Adipocyte (in vitro differentiated cells): Measurements from ENCODE around the gene ATP6V1C2.
"Not testable (repeated sequence)": the region's sequence is repeated elsewhere in the genome, so short reads cannot be mapped to it uniquely, and the experiment has no call there.

Experiments used
- DNase-seq: peaks from one replicate; pipeline ENCODE4 v3.0.0-alpha.2; 2015; ENCODE audit warnings: low read depth
- H3K27me3 ChIP-seq: replicated peaks from 2 replicates; pipeline ENCODE4 v1.7.0; 2013; ENCODE audit warnings: mild to moderate bottlenecking, low read length, moderate library complexity; ENCODE audit not compliant: control insufficient read depth, insufficient read depth
- H3K36me3 ChIP-seq: 2 replicates; pipeline ENCODE4 v1.7.0; 2013; ENCODE audit warnings: low read length, mild to moderate bottlenecking, moderate library complexity; ENCODE audit not compliant: control insufficient read depth, insufficient read depth, severe bottlenecking
- H3K4me1 ChIP-seq: 2 replicates; pipeline ENCODE4 v1.7.0; 2013; ENCODE audit warnings: mild to moderate bottlenecking, low read length, moderate library complexity; ENCODE audit not compliant: control insufficient read depth, insufficient read depth
- H3K4me3 ChIP-seq: 2 replicates; pipeline ENCODE4 v1.7.0; 2013; ENCODE audit warnings: mild to moderate bottlenecking, low read length, moderate library complexity
- H3K9ac ChIP-seq: 2 replicates; pipeline ENCODE4 v1.7.0; 2013; ENCODE audit warnings: mild to moderate bottlenecking, low read length, moderate library complexity
- H3K9me3 ChIP-seq: 2 replicates; pipeline ENCODE4 v1.7.0; 2013; ENCODE audit warnings: mild to moderate bottlenecking, low read length, moderate library complexity; ENCODE audit not compliant: control insufficient read depth

Gene ATP6V1C2

DNA sequence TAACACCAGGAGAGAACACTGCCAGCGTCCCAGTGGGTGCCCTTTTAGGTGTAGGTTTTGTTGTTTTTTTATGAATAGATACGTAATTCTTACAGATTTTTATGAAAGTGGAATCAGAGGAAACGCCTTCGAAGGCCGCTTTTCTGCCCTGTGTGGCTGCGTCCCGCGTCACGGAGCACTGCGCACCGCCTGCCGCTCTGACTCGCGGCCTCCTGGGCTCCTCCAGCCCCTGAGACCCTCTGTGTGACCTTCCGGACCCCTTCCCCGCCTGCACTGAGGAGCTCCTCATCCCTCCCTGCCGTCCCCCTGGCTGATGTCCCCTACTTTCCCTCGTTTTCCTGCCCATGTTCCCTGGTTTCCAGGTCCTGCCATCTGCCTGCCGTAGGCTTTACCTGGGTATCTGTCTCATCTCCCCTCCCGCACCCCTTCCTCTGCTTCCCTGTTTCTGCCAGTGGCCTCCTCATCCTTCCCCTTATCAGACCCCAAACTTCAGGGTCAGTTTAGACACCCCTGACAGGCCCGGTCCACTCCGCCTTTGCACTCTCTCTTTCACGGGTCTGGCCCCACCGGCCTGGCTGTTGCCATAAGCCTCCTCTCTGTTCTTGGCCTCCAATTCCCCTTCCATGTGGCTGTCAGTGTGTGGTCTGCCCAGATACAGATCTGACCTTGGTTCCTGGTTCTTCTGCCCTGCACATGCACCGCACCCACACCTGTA is 58.5 kb downstream of the ATP6V1C2 start:
- DNase-seq: no peak
- no peaks in the 10 kb centered on the region for H3K27me3 ChIP-seq
- H3K9ac ChIP-seq: no peak overlapping the region

DNA sequence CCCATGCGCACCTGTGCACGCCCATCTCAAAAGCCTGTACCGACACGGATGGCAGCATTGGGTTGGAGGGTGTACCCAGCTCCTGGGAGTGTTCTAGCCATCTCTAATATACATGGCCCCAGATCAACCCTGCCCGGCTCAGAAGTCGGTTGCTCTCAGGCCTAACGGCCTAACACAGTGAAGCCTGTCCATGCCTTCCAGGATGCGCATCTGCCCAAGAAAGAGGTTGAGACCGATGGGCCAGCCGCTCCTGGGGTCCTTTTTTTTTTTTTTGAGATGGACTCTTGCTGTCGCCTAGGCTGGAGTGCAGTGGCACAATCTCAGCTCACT is 59.0 kb downstream of the ATP6V1C2 start:
- Histone ChIP-seq H3K4me1 (no peaks in the 10 kb centered on the region), H3K9me3 (no peaks in the 10 kb centered on the region), H3K9ac (no peak overlapping the region), H3K36me3 (peaks cover 58% of the 10 kb centered on the region), H3K27me3 (no peaks in the 10 kb centered on the region), H3K4me3 (no peak overlapping the region)
- no peak for DNase-seq

More for the DNA sequence above, 58.5 kb downstream of the ATP6V1C2 start:
- Histone ChIP-seq H3K4me3 (no peak overlapping the region), H3K36me3 (peaks cover 53% of the 10 kb centered on the region), H3K9me3 (no peaks in the 10 kb centered on the region), H3K4me1 (no peaks in the 10 kb centered on the region)

DNA sequence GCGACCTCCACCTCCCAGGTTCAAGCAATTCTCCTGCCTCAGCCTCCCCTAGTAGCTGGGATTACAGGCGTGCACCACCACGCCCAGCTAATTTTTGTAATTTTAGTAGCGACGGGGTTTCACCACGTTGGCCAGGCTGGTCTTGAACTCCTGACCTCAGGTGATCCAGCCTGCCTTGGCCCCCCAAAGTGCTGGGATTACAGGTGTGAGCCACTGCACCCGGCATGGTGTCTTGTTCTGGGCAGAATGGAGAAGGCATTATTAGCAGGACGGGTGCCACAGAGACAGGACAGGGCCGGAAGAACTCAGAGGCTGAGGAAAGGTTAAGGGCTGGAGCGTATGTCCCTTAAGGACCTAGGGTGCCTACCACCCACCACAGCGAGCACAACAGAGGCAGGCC is 59.4 kb downstream of the ATP6V1C2 start:
- not testable (repeated sequence) for H3K9me3 ChIP-seq, H3K9ac ChIP-seq, H3K27me3 ChIP-seq, DNase-seq, H3K4me3 ChIP-seq, H3K4me1 ChIP-seq
- H3K36me3 ChIP-seq: peaks cover 62% of the 10 kb centered on the region

- DNase-seq: no peak
- peaks cover 70% of the 10 kb centered on the region for H3K36me3 ChIP-seq
These were observed 60.3 kb downstream of the ATP6V1C2 start for GRCh38 chr2:10781746-10782145.

DNA sequence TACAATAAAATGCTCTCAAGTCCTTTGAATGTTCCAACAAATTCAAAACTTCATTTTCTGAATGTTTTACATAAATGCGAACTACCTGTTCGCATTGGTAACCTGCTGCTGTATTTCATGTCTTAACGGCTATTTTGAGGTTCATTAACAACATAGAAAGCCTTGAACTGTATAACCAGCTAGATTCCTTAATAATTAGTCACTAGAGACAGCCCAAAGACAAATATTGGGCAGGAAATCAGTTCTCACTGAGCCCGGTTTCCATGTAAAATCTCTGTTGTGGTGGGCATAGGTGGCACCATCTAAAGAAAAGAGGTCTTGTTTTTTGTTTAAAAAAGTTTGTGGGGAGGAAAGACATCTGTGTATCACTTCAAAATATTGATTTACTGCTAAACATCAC is 62.0 kb downstream of the ATP6V1C2 start:
- Histone ChIP-seq H3K27me3 (no peaks in the 10 kb centered on the region), H3K4me3 (no peak overlapping the region), H3K9me3 (no peaks in the 10 kb centered on the region), H3K9ac (no peak overlapping the region), H3K36me3 (peaks cover 82% of the 10 kb centered on the region), H3K4me1 (no peaks in the 10 kb centered on the region)
- no peak for DNase-seq

More at GRCh38 chr2:10781746-10782145, 60.3 kb downstream of the ATP6V1C2 start:
- H3K9ac ChIP-seq: no peak overlapping the region
- H3K27me3 ChIP-seq: no peaks in the 10 kb centered on the region
- no peaks in the 10 kb centered on the region for H3K4me1 ChIP-seq
- H3K4me3 ChIP-seq: no peak overlapping the region
- no peaks in the 10 kb centered on the region for H3K9me3 ChIP-seq

- no peaks in the 10 kb centered on the region for H3K27me3 ChIP-seq
- no peak overlapping the region for H3K4me3 ChIP-seq
- no peak overlapping the region for H3K9ac ChIP-seq
- peaks cover 91% of the 10 kb centered on the region for H3K36me3 ChIP-seq
- no peaks in the 10 kb centered on the region for H3K4me1 ChIP-seq
- DNase-seq: no peak
- H3K9me3 ChIP-seq: no peaks in the 10 kb centered on the region
These were observed 63.3 kb downstream of the ATP6V1C2 start for GRCh38 chr2:10784719-10785118.

- H3K4me1 ChIP-seq: no peaks in the 10 kb centered on the region
- peaks cover 93% of the 10 kb centered on the region for H3K36me3 ChIP-seq
These were observed 63.8 kb downstream of the ATP6V1C2 start for GRCh38 chr2:10785260-10785659.

DNA sequence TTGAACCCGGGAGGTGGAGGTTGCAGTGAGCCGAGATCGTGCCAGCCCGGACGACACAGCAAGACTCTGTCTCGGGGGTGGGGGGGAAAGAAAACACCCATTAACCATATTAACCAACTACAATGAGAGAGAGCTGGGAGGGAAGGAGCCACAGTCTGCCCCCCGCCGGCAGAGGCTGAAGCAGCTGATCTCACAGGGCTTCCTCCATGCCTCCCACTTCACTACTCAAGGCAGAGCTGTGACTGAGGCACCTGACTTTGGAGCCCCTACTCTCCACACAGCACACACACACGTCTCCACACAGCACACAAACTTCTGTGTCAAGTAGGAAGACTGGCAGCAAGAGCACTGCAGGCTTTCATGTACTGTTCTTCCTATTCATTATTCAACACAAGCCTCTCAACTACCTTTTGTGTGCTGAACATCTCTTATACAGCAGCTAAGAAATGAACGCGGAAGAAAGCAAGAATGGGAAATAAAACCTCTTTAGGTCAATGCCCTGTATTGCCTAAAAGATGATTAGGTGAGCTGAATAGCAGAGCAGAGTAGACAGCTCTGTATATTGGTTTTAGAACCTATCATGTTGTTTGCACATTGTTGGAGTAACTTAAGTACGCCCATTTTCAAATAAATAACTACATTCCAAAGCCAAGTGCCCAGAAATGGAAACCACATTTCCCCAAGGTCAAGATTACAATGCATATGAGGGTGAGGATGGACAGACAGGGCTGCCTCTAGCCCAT is 65.0 kb downstream of the ATP6V1C2 start:
- Histone ChIP-seq H3K4me3 (no peak overlapping the region), H3K4me1 (no peaks in the 10 kb centered on the region), H3K9ac (no peak overlapping the region), H3K27me3 (no peaks in the 10 kb centered on the region), H3K36me3 (peaks cover 95% of the 10 kb centered on the region), H3K9me3 (no peaks in the 10 kb centered on the region)
- DNase-seq: no peak

More at GRCh38 chr2:10785260-10785659, 63.8 kb downstream of the ATP6V1C2 start:
- no peak overlapping the region for H3K4me3 ChIP-seq
- H3K9me3 ChIP-seq: no peaks in the 10 kb centered on the region
- H3K9ac ChIP-seq: no peak overlapping the region
- DNase-seq: no peak
- H3K27me3 ChIP-seq: no peaks in the 10 kb centered on the region

DNA sequence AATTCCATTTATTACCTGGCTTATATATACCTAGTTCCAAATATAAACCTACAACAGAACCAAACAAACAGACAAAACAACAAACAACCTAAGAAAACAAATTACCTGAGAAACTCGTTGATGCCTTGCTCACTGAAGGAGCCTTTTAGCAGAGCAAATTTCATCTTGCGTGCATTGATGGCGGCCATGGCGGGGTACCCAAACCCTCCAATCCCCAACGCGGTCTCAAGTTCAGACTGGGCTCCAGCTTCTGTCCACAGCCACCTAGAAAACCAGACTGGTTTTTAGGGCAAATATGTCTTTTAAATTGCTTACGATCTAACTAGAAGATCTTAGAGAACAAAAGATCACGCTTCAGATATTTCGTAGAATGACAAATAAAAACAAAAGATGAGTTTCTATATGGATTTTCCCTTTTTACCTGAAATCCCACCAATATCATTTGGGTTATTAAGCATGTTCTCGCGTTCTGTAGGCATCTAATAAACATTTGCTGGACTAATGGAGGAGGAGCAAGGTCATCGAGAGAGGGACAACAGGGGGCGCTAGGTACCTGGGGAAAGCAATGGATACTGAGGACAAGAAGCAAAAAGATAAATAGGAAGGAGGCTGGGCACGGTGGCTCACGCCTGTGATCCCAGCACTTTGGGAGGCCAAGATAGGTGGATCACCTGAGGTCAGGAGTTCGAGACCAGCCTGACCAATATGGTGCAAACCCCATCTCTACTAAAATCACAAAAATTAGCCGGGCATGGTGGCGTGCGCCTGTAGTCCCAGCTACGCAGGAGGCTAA is 65.9 kb downstream of the ATP6V1C2 start:
- Histone ChIP-seq H3K27me3 (no peaks in the 10 kb centered on the region), H3K4me3 (no peak overlapping the region), H3K4me1 (no peaks in the 10 kb centered on the region), H3K36me3 (peaks cover 95% of the 10 kb centered on the region), H3K9me3 (no peaks in the 10 kb centered on the region), H3K9ac (no peak overlapping the region)
- DNase-seq: no peak

DNA sequence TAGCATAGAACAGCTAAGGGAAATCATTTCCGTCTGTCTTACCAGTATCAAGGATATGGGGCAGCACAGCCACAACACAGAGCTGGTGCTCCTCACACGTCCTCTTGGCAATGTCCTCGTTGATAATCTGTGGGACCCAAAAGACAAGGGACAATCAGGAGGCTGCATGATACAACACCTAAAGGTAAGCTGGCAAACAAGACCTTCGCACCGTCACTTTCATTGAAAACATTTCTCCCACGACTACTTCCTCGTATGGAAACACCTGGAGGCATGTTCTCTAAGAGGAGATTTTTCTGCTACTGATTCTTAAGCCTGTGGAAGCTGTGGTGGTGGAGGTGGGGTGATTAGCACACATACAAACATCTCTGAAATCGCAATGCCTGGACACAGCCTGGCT is 67.4 kb downstream of the ATP6V1C2 start:
- no peaks in the 10 kb centered on the region for H3K4me1 ChIP-seq
- DNase-seq: no peak
- H3K9ac ChIP-seq: no peak overlapping the region
- no peaks in the 10 kb centered on the region for H3K27me3 ChIP-seq
- H3K36me3 ChIP-seq: peaks cover 91% of the 10 kb centered on the region
- H3K4me3 ChIP-seq: no peak overlapping the region
- H3K9me3 ChIP-seq: no peaks in the 10 kb centered on the region

DNA sequence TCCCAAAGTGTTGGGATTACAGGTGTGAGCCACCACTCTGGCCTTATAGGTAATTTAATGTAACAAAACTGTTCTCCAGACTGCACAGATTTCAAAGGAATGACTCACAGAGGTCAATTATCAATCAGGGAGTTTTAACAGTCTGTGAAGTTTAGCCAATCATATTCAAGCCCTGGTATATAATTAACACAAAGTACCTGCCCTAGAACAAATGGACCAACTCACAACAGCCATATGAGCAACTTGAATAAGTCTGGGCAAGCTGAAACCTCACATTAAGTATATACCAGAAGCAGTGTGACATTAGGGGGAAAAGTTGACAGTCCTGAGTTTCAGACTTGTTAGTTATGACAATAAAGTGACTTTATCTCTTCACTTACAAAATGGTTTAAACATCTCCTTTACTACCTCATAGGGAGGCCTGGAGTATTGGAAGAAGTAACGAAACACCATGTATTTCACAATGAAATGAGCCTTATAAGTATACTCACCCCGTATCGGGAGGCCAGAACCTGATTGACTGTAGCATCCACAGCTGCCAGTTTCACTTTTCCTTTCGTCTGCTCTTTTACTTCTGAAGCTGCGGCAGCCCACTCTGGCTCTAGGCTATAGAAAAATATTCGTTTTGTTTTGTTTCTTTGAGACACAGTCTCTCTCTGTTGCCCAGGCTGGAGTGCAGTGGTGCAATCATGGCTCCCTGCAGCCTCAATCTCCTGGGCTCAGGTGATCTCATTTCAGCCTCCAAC is 69.0 kb downstream of the ATP6V1C2 start:
- H3K9ac ChIP-seq: no peak overlapping the region
- no peak for DNase-seq
- H3K36me3 ChIP-seq: peaks cover 83% of the 10 kb centered on the region
- H3K4me1 ChIP-seq: no peaks in the 10 kb centered on the region
- no peaks in the 10 kb centered on the region for H3K27me3 ChIP-seq
- H3K4me3 ChIP-seq: no peak overlapping the region
- H3K9me3 ChIP-seq: no peaks in the 10 kb centered on the region
